NCI-H1694 treated with DMSO at 0.1 percent for 48 hours (cell line): ENCODE results near the gene CASP10.
"Not testable (repeated sequence)": the region's sequence is repeated elsewhere in the genome, so short reads cannot be mapped to it uniquely, and the experiment has no call there.

Source experiments
- DNase-seq: peaks from one replicate; lab custom pipeline; 2025; lab: John Stamatoyannopoulos, UW

The CASP10 gene

DNA sequence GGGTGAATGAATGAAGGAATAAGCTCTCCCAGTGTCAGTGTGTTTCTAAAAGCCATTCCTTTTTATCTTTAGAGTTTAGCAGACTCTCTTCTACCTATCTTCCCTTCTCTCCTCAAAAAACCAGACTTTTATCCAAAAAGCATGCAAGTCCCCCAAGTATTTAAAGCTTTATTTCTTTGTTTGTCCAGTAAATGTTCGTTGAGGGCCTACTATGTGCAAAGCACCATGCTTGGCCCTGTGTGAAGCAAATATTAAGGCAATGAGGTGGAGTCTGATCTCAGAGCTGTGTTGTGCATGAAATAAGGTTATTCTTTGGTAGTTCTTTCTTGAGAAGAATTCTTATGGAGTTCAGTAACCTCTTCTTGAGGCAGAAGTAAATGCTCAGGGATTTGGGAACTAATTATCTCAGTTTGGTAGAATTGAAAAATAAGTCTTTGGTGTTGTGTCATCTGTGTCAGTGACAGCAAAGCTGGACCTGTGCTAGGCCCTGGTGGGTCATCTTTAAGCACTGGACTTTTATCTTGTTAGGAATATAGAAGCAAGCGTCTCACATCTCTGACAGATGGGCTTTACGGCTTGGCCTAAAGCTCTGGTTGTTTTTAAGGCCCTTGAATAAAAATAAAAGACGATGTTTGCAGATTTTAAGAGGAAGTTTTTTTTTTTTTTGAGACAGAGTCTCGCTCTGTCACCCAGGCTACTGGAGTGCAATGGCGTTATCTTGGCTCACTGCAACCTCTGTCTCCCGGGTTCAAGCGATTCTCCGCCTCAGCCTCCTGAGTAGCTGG is 28.1 kb upstream of the CASP10 start:
- DNase-seq, result no peak

DNA sequence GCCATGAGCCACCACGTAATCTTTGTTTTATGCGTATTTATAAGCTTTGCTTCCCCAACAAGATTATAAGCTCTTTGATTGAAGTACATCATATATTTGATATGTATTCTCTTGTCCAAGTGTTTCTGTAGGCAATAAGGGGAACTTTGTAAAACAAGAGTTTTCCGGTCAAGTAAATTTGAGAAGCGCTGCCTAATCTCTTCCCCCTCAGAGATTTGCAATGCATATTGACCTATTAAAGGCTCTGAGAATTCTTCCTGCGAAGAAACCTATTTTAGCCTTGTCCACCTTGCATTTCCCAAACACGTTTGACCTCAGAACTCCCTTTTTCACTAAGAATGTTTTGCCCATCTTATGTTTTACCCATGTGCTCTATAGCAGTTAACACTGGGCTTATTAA is 26.9 kb upstream of the CASP10 start:
- no peak for DNase-seq

DNA sequence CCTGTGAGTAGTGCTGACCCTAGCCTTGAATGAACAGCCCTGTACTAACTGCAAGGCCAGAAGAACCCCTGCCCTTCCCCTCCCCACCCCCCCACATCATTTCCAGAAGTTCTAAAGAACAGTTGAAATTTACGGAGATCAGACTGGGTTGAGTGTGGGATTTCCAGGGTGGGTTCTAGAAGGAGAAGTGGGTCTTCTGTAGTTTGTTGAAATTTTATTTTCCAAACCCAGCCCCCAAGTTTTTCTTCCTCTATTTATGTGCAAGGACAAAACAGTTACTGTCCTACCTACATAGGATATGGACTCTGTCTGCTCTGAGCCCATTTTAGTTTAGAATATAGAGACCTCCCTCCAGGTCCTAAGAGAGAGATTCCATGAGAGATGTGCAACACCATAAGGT is 26.3 kb upstream of the CASP10 start:
- DNase-seq, result no peak

DNA sequence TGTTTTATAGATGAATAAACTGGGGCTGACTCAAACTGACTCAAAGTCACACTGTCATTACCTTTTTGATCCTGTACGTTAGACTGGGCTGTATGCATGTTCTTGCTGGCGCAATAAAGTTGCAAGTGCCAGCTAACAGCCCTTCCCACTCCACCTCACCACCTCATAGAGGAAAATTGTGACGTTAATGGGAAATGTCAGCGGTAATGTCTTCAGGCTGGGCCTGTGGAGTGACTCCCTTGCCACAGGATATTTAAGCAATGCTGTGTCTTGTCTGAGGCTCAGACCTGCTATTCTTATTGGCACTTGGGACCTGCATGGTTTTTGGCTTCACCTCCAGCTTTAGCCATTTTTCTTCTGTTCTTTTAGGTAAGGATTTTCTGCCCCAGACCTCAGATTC is 25.2 kb upstream of the CASP10 start:
- DNase-seq, result no peak

DNA sequence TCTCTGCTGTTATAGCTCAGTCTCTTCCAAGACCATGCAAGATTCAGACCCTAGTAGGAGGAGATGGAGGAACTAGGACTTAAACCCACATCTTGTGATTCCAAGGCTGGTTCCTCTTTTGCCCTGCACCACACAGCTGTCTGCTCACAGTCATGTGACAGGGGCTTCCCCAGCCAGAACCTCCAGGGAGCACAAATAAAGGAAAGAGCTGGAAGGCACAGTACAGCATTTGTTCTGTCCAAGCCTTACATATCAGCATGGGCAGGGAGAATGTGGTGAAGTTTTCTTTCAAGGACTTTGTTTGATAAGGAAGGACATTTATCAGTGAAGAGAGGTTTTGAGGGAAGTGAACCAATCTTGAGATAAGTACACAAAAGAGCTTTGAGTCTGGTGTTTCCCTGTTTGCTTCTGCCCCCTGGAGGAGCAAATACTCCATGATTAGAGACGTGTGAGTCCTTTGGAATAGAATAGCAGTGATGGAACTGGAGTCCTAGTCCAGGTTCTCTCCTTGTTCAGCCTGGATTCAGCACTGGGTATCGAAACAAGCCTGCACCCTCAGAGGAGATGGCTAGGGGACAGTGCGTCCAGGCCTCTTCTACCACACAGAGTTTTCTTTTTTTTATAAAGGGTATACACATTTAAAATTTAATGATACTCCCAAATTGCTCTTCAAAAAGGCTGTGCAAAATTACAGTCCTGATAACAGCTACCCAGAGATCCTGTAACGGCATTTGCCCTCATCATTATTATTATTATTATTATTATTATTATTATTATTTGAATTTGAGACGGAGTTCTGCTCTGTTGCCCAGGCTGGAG is 24.6 kb upstream of the CASP10 start:
- DNase-seq, result peak; percentile 93

DNA sequence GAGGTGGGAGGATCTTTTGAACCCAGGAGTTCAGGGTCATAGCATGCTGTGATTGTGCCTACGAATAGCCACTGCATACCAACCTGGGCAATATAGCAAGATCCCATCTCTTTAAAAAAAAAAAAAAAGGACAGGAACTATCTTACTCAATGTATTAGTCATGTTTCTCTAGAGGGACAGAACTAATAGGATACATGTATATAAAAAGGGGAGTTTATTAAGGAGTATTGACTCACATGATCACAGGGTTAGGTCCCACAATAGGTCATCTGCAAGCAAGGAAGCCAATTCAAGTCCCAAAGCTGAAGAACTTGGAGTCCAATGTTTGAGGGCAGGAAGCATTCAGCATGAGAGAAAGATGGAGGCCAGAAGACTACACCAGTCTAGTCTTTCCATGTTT is 18.8 kb upstream of the CASP10 start:
- no peak for DNase-seq

DNA sequence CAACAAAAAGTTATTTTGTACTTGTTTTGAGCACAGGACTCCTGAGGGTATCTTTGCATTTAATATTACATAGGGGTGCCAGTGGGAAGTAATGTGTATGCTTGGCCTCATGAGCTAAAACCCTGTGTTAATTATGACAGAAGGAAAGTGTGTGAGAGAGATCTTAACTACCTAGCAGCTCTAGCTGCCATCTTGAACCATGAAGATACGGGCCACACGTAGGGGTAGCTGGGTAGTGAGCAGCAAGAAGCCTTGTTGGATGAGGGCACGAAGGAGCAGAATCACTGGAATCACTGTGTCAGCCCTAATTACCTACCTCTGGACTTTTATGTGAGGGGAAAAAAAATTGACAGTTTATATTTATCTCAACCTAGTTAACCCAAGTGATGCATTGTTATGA is 15.4 kb upstream of the CASP10 start:
- no peak for DNase-seq

DNA sequence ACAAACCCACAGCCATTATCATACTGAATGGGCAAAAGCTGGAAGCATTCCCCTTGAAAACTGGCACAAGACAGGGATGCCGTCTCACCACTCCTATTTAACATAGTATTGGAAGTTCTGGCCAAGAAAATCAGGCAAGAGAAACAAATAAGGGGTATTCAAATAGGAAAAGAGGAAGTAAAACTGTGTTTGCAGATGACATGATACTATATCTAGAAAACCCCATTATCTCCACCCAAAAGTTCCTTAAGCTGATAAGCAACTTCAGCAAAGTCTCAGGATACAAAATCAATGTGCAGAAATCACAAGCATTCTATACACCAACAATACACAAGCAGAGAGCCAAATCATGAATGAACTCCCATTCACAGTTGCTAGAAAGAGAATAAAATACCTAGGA is 14.4 kb upstream of the CASP10 start:
- DNase-seq, result not testable (repeated sequence)

DNA sequence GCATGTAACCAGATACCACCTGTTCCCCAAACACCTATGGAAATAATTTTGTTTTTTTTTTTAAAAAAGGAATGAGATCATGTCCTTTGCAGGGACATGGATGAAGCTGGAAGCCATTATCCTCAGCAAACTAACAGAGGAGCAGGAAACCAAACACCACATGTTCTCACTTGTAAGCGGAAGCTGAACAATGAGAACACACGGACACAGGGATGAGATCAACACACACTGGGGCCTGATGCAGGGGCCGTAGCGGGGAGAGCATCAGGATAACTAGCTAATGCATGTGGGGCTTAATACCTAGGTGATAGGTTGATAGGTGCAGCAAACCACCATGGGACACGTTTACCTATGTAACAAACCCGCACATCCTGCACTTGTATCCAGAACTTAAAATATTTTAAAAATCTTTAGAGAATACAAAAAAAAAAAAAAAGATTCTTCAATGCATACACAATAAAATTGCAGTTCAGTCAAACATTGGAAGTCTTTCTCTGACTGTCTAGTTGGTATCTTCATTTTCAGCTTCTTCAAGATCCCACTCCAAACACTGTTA is 11.6 kb upstream of the CASP10 start:
- DNase-seq, result no peak

DNA sequence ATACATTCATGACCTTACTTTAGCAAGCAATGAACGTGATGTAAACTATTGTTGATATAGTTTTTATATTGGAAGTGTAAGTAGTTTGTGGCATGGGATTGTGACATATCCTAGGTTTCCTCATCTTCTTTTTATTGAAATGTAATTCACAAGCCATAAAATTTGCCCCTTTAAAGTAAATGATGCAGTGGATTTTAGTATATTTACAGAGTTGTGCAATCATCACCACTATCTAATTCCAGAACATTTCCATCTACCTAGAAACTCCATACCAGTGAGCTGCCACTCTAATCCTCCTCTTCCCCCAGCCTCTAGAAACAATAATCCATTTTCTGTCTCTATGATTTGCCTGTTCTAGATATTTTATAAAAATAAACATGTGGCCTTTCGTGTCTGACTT is 10.7 kb upstream of the CASP10 start:
- DNase-seq, result no peak

DNA sequence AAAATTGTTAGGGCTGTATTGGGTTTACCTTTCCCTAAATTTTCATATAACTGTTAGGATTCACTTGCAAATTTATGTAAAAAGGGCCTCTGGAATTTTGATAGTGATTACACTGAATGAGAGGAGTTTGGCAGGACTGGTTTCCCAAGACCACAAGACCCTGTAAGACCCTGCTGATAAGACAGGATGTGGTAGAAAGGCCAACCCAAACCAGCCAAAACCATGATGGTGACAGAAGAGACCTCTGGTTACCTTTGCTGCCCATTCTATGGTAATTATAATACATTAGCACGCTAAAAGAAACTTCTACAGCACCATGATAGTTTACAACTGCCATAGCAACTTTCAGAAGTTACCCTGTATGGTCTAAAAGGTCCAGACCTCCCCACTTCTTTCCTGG is 8.3 kb upstream of the CASP10 start:
- no peak for DNase-seq

DNA sequence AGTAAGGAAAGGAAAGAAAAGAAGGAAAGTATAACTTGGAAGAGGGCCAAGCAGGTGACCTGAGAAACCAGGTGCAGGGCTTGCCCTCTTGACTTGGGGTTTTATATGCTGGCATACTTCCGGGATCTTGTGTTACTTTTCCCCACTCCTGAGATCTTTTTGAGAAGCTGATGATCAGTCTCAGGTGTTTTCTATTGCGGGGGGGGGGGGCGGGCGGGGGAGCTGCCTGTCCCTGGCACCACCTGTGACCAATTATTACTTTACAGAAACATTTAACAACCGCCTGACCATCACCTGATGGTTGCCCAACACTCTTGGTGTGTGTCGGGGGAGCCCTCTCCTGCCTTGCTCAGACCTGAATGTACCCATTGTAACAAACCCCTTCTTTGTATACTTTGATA is 6.9 kb upstream of the CASP10 start:
- DNase-seq, result no peak

DNA sequence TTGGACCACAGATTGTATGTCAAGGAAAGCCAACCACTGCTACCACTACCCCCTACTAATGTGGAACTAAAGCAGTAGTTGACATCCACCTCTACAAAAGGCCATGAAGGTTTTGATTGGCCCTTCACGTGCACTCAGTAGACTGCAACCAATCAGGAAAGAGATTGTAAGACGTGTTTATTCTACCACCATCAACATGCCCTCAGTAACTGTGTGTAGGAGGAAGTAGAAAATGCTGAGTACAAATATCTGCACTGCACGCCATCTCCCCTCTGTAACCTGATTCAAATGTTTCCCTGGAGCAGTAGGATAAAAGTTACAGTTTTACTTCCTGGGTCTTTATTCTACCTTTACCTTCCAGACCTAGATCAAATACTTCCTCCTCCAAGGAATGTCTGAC is 2.9 kb upstream of the CASP10 start:
- DNase-seq, result no peak

DNA sequence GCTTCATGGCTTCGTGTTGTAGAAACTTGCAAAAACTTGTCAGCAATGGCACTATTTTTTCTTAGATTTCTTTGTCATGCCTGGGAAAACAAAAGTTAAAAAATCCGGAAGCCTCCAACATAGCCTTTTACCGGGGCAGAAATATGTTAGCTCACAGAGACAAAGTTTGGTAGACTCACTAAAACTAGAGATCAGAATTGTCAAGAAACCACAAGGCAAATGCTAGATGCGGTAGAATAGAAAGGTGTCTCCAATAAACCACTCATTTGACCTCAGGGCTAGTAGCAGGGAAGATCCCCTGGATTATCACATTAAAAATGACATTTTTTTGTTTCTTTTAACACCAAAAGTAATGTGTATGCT is 405 bp downstream of the CASP10 start:
- no peak for DNase-seq

DNA sequence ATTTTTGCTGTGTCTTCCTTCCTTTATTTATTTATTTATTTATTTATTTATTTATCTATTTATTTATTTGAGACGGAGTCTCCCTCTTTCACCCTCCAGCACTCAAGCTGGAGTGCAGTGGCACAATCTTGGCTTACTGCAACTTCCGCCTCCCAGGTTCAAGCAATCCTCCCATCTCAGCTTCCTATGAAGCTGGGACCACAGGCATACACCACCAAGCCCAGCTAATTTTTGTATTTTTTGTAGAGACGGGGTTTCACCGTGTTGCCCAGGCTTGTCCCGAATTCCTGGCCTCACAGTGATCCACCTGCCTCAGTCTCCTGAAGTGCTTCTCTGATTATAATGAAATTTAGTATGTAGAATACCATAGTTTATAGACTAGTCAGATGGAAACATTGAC is 894 bp downstream of the CASP10 start:
- DNase-seq, result not testable (repeated sequence)

DNA sequence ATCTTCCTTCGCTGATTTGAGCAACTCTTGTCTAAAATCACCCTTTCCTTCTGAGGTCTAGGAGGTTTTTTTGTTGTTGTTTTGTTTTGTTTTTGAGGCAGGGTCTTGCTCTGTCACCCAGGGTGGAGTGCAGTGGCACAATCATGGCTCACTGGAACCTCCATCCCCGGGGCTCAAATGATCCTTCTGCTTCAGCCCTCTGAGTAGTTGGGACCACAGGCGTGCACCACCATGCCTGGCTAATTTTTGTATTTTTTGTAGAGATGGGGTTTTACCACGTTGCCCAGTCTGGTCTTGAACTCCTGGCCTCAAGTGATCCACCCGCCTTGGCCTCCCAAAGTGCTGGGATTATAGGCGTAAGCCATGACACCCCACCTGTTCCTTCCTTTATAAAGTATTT is 1.3 kb downstream of the CASP10 start:
- not testable (repeated sequence) for DNase-seq

DNA sequence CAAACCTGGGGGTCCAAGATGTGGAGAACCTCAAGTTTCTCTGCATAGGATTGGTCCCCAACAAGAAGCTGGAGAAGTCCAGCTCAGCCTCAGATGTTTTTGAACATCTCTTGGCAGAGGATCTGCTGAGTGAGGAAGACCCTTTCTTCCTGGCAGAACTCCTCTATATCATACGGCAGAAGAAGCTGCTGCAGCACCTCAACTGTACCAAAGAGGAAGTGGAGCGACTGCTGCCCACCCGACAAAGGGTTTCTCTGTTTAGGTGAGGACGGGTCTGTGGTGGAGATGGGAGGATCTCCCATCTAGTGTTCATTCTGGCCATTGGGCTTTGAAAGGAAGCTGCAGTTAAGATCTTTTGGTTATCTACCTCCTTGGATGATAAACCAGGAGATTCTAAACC is 2.9 kb downstream of the CASP10 start:
- no peak for DNase-seq

DNA sequence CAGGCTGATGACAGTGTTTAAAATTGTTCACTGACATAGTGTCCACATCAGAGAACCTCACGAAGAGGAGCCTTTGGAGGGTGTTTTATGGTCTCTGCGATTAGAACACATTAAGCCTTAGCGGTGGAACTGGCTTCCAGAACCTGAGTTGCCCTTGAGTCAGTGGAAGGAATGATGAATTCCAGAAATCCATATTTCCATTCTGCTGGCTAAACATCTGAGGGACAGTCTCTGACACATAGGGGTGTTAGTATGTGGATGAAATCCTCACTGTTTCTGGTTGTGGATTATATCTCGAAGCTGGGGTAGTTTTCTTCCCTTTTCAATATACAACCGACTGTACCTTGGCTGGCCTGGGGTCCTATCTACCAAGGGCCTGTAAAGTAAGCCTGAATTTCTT is 4.0 kb downstream of the CASP10 start:
- DNase-seq, result no peak

DNA sequence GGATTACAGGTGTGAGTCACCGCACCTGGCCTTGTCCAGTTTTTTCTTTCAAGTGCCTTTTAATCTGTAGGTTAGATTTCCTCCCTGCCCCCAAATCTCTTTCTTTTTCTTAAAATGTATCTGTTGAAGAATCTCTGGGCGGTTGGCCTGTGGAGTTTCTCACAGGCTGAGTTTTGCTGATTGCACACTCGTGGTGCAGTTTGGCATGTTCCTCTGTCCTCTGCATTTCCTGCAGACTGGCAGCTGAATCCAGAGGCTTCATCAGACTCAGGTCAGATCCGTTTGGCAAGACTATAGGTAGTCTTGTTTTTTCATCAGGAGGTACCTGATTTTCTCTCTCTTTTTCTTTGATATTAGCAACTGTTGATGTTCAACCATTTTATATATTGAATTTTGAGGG is 5.5 kb downstream of the CASP10 start:
- DNase-seq, result no peak

DNA sequence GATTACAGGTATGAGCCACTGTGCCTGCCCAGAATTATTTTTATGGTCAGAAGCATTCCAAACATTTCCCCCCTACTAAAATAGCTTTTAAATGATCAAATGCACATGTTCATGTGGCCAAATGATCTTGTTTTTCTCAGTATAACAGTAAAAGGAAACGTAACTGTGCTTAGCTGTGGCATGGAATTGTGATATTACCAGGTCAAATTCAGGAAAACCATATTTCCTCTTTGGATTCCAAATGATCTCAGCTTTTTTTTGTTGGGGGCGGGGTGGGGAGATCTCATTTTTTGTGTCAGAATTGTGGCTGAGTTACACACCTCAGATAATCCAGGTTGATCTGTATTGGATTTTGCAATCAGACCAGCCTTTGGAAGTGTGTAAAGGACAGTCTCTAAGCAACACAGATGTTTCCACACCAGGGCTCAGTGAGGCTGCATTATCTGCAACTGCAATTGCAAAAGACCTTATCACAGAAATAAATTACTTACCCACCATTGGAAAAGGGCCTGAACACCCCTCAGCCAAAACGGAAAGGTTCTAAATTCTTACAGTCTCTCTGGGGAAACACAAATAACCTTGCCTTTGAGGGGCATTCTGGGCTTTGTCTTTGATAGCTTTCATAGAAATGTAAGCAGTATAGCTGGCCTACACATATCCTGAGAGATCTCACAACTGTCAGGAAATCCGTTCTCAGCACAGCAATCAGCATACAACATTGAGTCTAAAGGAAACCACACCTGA is 8.4 kb downstream of the CASP10 start:
- DNase-seq, result no peak

DNA sequence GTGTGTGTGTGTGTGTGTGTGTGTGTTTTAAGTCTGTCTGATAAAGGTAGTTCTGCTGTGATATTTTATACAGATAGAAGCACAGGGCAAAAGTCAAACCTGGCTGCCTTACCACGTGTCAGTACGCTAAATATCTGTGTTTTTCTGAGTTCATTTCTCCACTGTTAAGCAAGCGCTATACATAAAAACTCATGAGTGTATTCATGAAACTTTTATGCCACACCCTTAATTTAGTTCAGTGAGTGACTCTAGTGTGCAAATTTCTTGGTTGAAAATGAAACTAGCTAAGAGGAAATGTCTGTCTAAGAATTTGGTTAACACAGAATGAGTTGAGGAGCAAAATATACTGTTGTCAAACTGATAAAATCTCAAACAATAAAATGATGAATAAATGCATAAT is 11.2 kb downstream of the CASP10 start:
- DNase-seq, result no peak

DNA sequence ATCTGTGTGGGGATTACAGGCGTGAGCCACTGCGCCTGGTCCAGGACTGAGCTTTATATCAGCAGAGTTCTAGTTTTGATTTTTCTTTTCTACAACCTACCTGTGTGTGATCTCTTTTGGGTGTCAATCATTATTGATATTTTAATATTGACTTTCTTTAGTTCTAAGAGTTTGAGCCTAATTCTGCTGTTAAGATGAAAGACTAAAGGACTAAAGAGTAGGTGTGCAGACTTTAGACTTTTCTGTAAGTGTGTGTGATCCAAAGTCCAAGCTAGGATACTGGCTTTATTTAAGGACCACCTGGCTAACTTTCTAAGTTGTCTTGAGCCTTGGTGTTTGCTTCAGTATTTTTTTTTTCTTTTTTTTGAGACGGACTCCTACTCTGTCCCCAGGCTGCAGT is 12.4 kb downstream of the CASP10 start:
- no peak for DNase-seq

DNA sequence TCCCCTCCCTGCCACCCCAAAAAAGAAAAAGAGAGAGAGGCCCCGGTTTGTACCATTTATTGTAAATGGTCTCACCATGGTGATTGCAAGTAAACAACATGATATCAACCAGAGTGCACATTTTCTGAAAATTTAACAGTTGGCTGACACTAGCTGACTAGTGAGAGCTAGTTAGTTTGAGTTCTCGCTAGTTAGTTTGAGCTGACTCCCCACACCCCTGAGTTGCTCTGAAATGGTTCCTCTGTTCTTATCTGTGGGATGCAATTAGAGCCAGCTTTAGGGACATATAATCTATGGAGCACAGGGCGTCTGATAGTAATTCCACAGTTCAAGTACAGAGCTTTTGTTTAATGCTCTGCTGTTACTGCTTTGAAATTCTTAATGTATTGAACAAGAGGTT is 13.1 kb downstream of the CASP10 start:
- no peak for DNase-seq
